GM18511 (cell line): ENCODE data around the gene FBP2.
"Not testable (repeated sequence)": the region's sequence is repeated elsewhere in the genome, so short reads cannot be mapped to it uniquely, and the experiment has no call there.

ENCODE experiments used
- ATAC-seq: cut with Tn5 transposase; IDR thresholded peaks from one replicate; pipeline ENCODE4 v1.9.1; 2021; ENCODE audit warnings: mild to moderate bottlenecking, moderate library complexity; ENCODE audit not compliant: unreplicated experiment

The FBP2 gene

DNA sequence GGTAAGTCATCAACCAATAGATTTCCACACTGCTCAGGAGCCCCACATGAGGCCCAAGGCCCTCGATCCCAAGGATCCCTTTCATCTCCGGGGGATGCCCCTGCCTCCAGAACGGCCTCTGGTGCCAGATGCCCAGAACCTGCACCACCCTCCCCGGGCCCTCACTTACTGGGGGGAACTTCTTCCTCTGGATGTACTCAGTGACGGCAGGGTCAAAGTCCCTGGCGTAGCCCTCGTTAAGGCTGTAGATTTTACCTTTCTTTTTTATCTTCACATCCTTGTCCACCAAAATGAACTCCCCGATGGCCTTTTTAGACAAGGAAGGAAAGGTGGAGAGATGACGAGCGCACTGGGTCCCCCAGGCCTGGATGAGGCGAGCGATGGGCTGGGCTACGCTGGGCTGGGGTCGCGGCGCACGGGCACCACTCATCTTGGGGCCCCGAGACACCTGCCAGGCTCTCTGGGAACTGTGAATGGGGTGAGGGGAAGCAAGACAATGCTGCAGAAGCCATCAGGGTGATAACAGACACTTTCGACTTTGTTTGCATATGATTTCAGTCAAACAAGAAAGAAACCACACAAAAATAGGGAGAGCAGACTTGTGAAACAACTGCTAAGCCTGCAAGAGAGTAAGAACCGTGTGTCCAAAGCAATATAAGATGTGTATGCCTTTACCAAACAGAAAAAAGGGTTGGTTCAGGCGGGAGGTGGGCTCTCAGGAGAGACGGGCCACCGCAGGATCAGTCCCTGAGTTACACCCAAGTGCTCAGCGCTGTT is 13.2 kb upstream of the FBP2 start:
- no peak for ATAC-seq

GRCh38 chr9:94603259-94604160 is 9.9 kb upstream of the FBP2 start:
- peak; percentile 66 for ATAC-seq

DNA sequence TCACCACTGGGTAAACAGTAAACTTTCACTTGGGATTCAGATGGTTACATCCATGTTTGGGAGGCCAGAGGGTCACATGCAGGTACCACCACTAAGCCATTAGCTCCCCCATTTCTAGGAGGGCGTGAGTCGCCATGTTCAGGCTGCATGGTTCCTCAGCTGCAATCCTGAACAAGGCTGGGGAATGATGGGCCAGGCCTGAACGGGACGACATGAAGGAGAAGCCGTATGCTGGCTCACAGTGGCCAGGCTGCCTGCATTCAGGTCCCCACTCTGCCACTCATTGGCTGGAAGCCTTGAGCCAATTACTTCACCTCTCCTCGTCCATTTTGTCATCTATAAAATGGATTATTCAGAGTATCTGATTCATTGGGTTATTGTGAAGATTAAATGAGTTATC is 9.0 kb upstream of the FBP2 start:
- no peak for ATAC-seq

DNA sequence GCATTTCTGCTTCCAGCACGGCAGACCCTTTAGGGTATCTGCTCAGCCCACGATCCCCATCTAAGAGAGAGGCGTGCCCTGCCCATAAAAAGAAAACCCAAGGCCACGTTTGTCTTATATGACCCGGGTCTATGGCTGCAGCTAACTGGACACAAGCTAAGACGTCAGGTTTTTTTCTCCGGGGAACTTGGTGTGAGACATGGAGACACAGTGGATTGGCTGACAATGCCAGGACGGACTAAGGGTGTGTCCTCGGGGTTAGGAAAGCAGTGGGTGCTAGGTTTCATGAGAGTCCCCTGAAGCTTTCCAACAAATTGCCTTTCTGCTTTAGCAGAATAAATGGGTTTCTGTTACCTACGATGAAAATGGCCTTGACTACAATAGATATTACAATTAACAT is 7.1 kb upstream of the FBP2 start:
- no peak for ATAC-seq

DNA sequence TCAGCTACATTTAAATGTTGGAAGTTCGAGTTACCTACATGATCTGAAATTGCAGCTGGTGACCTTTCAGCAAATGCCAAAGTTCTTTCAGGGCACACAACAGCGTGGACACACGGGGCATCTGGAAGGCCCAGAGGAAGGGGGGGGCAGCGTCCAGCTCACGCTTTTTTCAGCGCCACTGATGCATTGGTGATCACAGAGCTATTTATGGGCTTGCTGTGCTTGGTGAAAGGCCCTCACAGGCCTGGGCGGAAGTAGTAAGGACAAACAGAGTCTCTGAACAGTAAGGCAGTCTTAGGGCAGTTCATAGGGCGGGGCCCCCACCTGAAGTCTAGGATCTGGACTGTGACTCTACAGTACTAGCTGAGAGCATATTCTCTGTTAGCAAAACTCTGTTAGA is 6.6 kb upstream of the FBP2 start:
- ATAC-seq: no peak

GRCh38 chr9:94599102-94599501 is 5.5 kb upstream of the FBP2 start:
- no peak for ATAC-seq

- ATAC-seq: not testable (repeated sequence)
Observed at GRCh38 chr9:94592683-94593082, 941 bp downstream of the FBP2 start.

DNA sequence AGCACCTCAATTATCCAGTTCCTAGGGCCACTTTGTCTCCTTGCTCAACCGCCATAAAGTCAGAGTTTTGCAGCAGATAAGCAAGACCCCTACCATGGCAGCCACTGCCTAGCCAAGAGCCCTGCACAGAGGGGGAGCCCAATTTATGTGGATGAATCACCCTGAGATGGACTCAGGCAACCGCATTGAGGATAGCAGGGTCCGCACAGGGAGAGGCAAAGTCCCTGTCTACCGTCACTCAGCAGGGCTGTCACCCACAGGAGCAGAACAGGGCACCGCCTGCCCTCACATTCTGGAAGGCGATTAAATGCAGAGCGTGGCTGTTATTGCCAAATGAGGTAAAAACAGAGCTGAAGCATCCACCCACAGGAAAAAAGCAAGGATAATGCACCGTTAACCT is 1.7 kb downstream of the FBP2 start:
- ATAC-seq: no peak

DNA sequence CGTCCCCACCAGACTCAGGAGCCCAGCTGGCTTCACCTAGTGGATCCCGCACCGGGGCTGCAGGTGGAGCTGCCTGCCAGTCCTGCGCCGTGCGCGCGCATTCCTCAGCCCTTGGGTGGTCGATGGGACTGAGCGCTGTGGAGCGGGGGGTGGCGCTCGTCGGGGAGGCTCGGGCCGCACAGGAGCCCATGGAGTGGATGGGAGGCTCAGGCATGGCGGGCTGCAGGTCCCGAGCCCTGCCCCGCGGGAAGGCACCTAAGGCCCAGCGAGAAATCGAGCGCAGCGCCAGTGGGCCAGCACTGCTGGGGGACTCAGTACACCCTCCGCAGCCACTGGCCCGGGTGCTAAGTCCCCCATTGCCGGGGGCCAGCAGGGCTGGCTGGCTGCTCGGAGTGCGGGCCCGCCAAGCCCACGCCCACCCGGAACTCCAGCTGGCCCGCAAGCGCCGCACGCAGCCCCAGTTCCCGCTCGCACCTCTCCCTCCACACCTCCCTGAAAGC is 2.5 kb downstream of the FBP2 start:
- not testable (repeated sequence) for ATAC-seq

DNA sequence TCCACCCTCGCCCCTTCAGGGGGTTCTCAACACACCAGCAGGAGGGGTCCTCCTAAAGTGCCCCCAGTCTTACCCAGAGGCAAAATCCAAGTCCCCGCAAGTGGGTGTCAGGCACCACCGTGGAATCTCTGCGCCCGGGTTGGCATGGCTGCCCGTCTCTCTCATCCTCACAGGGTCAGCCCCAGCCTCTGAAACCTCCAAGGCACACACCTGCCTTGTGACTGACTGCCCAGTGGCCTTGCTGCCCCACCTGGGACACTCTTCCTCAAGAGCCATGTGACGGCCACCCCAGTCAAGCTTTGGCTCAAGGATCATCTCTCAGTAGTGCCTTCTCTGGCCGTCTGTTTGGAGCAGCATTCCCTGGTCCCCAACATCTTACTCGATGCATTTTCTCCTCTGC is 4.9 kb downstream of the FBP2 start:
- no peak for ATAC-seq

GRCh38 chr9:94586814-94587213 is 6.8 kb downstream of the FBP2 start:
- peak; percentile 61 for ATAC-seq

DNA sequence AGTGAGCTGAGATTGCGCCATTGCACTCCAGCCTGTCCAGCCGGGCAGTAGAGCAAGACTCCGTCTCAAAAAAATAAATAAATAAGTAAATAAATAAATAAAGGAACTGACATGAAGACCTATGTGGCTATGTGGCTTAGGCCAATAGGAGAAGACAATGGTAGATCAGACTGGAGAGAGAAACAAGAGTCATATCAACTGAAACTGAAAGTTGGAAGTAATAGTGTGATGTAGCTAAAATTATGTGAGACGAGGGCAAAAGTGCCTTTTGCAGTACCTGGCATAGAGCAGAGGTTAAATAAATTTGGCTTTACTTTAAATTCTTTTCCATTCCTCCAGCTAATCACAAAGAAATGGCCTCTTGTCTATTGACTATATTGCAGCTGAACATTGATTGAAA is 7.3 kb downstream of the FBP2 start:
- peak; percentile 81 for ATAC-seq

DNA sequence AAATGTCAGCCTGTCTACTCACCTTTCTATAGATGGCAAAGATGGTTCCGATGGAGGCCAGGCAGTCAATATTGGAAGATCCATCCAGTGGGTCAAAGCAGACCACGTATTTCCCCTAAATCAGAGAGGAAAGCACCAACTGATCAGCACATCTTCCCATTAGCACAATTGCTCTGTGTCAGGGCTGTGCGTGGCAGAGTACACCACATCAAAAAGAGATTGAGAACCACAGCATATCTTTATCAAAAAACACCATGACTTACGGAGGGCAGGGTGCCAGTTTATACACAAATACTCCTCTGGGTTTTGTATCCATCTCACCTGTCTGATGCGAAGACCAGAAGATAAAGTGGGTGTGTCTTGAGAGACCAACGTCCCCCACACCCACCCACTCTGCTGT is 9.1 kb downstream of the FBP2 start:
- ATAC-seq: no peak

GRCh38 chr9:94581728-94582127 is 11.9 kb downstream of the FBP2 start:
- no peak for ATAC-seq

DNA sequence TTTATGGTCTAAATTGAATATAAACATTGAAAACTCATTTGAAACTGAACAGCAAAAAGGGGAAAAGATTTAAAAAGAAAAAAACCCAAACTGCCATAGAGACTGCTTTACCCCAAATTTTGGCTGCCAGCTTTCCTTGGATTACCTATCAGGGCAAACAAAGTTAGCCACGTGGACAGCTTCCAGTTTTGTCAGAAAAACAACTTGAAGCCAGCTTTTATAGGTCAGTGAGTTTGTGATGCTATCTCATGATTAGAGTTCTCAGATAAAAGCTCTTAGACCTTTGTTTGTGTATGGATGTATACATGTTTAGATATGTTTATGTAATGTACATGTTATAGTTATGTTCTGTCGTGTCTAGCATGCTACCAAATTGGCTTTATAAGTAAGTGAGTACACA is 16.1 kb downstream of the FBP2 start:
- no peak for ATAC-seq

GRCh38 chr9:94577036-94577435 is 16.6 kb downstream of the FBP2 start:
- no peak for ATAC-seq

DNA sequence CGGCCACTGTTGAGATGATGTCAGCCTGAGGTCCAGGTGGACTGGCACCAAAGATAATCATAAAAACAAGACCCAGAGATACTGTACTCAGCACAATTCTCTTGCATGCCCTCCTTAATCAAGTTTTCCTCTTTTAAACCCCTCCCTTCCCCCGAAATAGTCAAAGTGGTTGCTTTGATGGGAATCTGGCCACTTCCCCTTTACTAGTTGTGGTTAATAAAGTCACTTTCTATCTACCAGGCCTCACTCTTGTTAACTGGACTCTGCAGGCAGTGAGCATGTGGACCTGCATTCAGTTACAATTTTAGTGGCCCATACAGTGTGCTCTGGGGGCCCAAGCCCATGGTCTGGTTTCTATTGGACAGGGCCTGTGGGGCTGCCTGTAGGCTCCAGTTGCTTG is 17.5 kb downstream of the FBP2 start:
- ATAC-seq: no peak

GRCh38 chr9:94568972-94569712 is 24.5 kb downstream of the FBP2 start:
- no peak for ATAC-seq

DNA sequence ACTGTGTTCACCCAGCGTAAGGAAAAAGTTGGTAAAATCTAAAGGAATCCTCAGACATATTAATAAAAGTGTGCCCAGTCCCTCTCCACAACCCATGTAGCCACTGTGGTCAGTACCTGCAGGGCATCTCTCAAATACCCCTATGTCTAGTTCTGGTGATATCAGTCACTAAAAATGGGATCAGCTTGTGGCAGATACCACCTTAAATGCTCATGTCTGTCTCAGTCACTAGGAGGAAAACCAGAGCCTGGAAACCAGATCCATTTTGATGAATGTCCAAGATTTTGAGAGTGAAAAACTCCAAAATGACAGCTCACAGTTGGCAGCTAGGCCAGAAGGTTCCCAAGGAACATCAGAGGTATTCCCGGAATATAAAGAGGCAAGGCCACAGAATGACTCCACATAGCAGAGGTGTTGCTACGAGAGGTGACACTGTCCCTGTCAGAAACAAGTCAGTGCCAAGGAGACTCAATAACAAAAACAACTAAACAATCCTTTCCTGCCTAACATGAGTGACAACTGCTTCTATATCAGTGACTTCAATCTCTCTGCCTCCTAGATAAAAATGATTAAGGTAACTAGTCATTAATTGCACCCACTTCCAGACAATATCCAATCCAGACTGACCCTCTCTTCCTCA is 25.3 kb downstream of the FBP2 start:
- no peak for ATAC-seq

GRCh38 chr9:94567271-94567670 is 26.4 kb downstream of the FBP2 start:
- ATAC-seq: no peak

DNA sequence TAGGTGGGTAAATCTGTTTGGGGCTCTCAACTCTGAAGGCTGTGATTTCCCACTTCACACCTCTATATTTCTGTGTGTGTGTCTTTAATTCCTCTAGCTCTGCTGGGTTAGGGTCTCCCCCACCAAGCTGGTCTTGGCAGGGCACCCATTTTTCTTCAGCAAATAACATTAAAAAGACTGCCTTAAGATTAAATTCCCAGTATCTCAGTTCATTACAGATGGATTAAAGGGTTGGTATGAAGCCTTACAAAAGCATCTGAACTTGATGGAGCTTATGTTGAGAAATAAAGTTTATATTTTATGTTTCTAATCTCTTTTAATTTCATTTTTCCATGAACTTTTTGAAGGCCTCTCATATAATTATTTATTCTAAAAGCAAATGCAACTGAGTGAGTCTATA is 27.1 kb downstream of the FBP2 start:
- ATAC-seq: no peak
